B cell (primary cell): Measurements from ENCODE around the gene TBC1D10A. TPM values are rescaled to one million over a fixed set of nuclear protein-coding genes. Genes with fewer than 3 reads are reported as not detected.

ENCODE experiments used
- ATAC-seq: fragments of 200-7000 bp; cut with Tn5 transposase; one replicate; pipeline ENCODE4 v1.10.0; 2021; ENCODE audit warnings: low read depth, mild to moderate bottlenecking, moderate number of reproducible peaks, moderate library complexity
- CTCF ChIA-PET: fragments of 350-600 bp; sonication (Branson Sonifier 250); formaldehyde crosslinking; loops from one replicate; lab custom pipeline; 2021; ENCODE audit warnings: antibody characterized with exemption, inconsistent platforms; lab: Charles Lee
- POLR2A ChIA-PET: fragments of 350-600 bp; sonication (Branson Sonifier 250); formaldehyde crosslinking; loops from one replicate; lab custom pipeline; 2021; ENCODE audit warnings: antibody characterized with exemption; lab: Charles Lee
- DNase-seq: peaks from one replicate; pipeline ENCODE4 v3.0.0; 2013
- H2AFZ ChIP-seq: 2 replicates; pipeline ENCODE4 v1.6.1; 2012; ENCODE audit warnings: mild to moderate bottlenecking, low read depth, low read length; ENCODE audit not compliant: insufficient read depth, poor library complexity, severe bottlenecking
- H3K27ac ChIP-seq, 2 donors: 1 replicate in 1 of 2; 2 replicates in 1 of 2; pipeline ENCODE4 v1.5.1; 2012 to 2013; ENCODE audit warnings: low read length in 2 of 2, mild to moderate bottlenecking in 2 of 2, moderate library complexity in 1 of 2
- H3K27me3 ChIP-seq, 4 experiments: fragments of 200-600 bp in 1 of 4; sonication (generic) in 1 of 4; replicated peaks in 1 of 4; 1 replicate in 2 of 4; 2 replicates in 2 of 4; pipeline versions ENCODE4 v1.6.1 to v1.7.0; 2013 to 2016; ENCODE audit warnings: low read length in 3 of 4, mild to moderate bottlenecking in 2 of 4, mixed read lengths in 1 of 4, moderate library complexity in 1 of 4; ENCODE audit not compliant: insufficient read depth in 4 of 4, control insufficient read depth in 3 of 4; ENCODE audit errors: control extremely low read depth in 1 of 4
- H3K36me3 ChIP-seq, 2 experiments: replicated peaks in 1 of 2; 1 replicate in 1 of 2; 2 replicates in 1 of 2; pipeline versions ENCODE4 v1.6.1 to v1.7.1; 2013; ENCODE audit warnings: low read length in 1 of 2; ENCODE audit not compliant: insufficient read depth in 2 of 2, control insufficient read depth in 1 of 2; ENCODE audit errors: control extremely low read depth in 1 of 2, extremely low read depth in 1 of 2
- H3K4me1 ChIP-seq, 2 donors: fragments of 200-600 bp in 1 of 2; sonication (generic) in 1 of 2; 1 replicate in 1 of 2; 2 replicates in 1 of 2; pipeline versions ENCODE4 v1.5.1 to v1.6.1; 2013 to 2017; ENCODE audit warnings: low read length in 2 of 2; ENCODE audit not compliant: control insufficient read depth in 2 of 2, insufficient read depth in 2 of 2
- H3K4me2 ChIP-seq: replicated peaks from 2 replicates; pipeline ENCODE3; 2012; ENCODE audit warnings: mild to moderate bottlenecking, low read depth, low read length; ENCODE audit not compliant: poor library complexity, severe bottlenecking
- H3K4me3 ChIP-seq, 5 experiments: fragments of 200-600 bp in 1 of 5; sonication (generic) in 1 of 5; 1 replicate in 3 of 5; 2 replicates in 2 of 5; pipeline versions ENCODE4 v1.5.1 to v1.7.0; 2011 to 2016; ENCODE audit warnings: low read length in 4 of 5, mild to moderate bottlenecking in 4 of 5, low read depth in 2 of 5, control low read depth in 1 of 5, moderate library complexity in 1 of 5; ENCODE audit not compliant: insufficient read depth in 1 of 5; ENCODE audit errors: control extremely low read depth in 1 of 5, extremely low read depth in 1 of 5
- H3K79me2 ChIP-seq: fragments of 200-600 bp; sonication (generic); one replicate; pipeline ENCODE4 v1.6.0; 2016; ENCODE audit warnings: low read length; ENCODE audit not compliant: control insufficient read depth, insufficient read depth
- H3K9ac ChIP-seq: fragments of 200-600 bp; sonication (generic); 2 replicates; pipeline ENCODE4 v1.6.1; 2017; ENCODE audit warnings: mild to moderate bottlenecking, low read length, moderate library complexity
- H3K9me3 ChIP-seq, 3 donors: one replicate each; pipeline versions ENCODE4 v1.6.1 to v1.7.1; 2013; ENCODE audit warnings: low read length in 2 of 3; ENCODE audit not compliant: control insufficient read depth in 2 of 3, insufficient read depth in 1 of 3; ENCODE audit errors: control extremely low read depth in 1 of 3
- H4K20me1 ChIP-seq: 2 replicates; pipeline ENCODE4 v1.6.0; 2012; ENCODE audit warnings: mild to moderate bottlenecking, low read length; ENCODE audit not compliant: insufficient read depth, control insufficient read depth, poor library complexity, severe bottlenecking
- H3K27ac Mint-ChIP-seq: one replicate; pipeline ENCODE4 v1.8.0; 2021; ENCODE audit warnings: mixed read lengths
- H3K27me3 Mint-ChIP-seq: one replicate; pipeline ENCODE4 v1.8.0; 2021; ENCODE audit warnings: mixed read lengths
- H3K4me1 Mint-ChIP-seq: one replicate; pipeline ENCODE4 v1.8.0; 2021; ENCODE audit warnings: mixed read lengths
- H3K4me3 Mint-ChIP-seq: one replicate; pipeline ENCODE4 v1.8.0; 2021; ENCODE audit warnings: mixed read lengths
- H3K9me3 Mint-ChIP-seq: one replicate; pipeline ENCODE4 v1.8.0; 2022; ENCODE audit warnings: mixed read lengths; ENCODE audit not compliant: insufficient read depth
- CTCF ChIP-seq: fragments of 200-600 bp; IDR thresholded peaks from one replicate; pipeline ENCODE4 v1.8.0; 2022; ENCODE audit warnings: antibody characterized with exemption, mild to moderate bottlenecking
- EZH2 ChIP-seq: IDR thresholded peaks from 2 replicates; pipeline ENCODE4 v1.6.1; 2012; ENCODE audit warnings: borderline replicate concordance, low read depth, mild to moderate bottlenecking, moderate library complexity, low read length; ENCODE audit not compliant: insufficient read depth, poor library complexity, severe bottlenecking
- WGBS: methylation state at CpG from one replicate; pipeline ENCODE4 v1.1.5; 2013; ENCODE audit warnings: missing lambda C conversion rate; ENCODE audit not compliant: insufficient coverage; 5-methylcytosine and 5-hydroxymethylcytosine counted together
- intact Hi-C: fragments of 100-400 bp; cut with micrococcal nuclease; formaldehyde crosslinking; loops from one replicate; pipeline ENCODE4 v1.10.0; 2022
- polyA plus RNA-seq: library from polyadenylated mRNA; depleted of rRNA; stranded (reverse); fragments of >200 nt; gene quantifications from 2 replicates; pipeline ENCODE4 v1.2.3, GENCODE V29; 2012
- total RNA-seq, 2 donors: library from RNA; stranded (reverse); fragments of 120-200 nt in 1 of 2; gene quantifications; 1 replicate in 1 of 2; 2 replicates in 1 of 2; pipeline versions ENCODE4 v1.2.3 to v1.2.4, GENCODE V29; 2013 to 2022

Gene TBC1D10A
- total and polyA plus RNA-seq, 2 donors (not counting 1 experiment from before 2014, with no cell fraction given): 45.2 to 58.4 TPM

GRCh38 chr22:30285176-30285845 is 41.4 kb downstream of the TBC1D10A start:
- WGBS: 96% methylated on average over 15 of the region's 27 CpGs
- peaks cover 17 to 24% of the 10 kb centered on the region in 2 donors for H3K4me1 ChIP-seq
- H2AFZ ChIP-seq: no peak overlapping the region
- no peak overlapping the region for H3K27ac ChIP-seq
- peaks cover 0 to 3% of the 10 kb centered on the region in 2 experiments for H3K36me3 ChIP-seq
- no peaks in the 10 kb centered on the region for H3K9me3 ChIP-seq
- H3K79me2 ChIP-seq: no peaks in the 10 kb centered on the region
- H3K4me2 ChIP-seq: no peak overlapping the region
- Mint-ChIP-seq H3K4me1 (peaks cover 22% of the 10 kb centered on the region), H3K27ac (no peak overlapping the region), H3K4me3 (no peak overlapping the region), H3K27me3 (no peaks in the 10 kb centered on the region), H3K9me3 (no peaks in the 10 kb centered on the region)
- peaks cover 8% of the 10 kb centered on the region for H4K20me1 ChIP-seq
- H3K9ac ChIP-seq: no peak overlapping the region
- ATAC-seq (no peak), DNase-seq (no peak)
- POLR2A ChIA-PET: no interaction called here
- H3K4me3 ChIP-seq: no peak overlapping the region
- no peaks in the 10 kb centered on the region for H3K27me3 ChIP-seq
- no peak for TF ChIP-seq EZH2
- no peak for TF ChIP-seq CTCF
- CTCF ChIA-PET: interaction anchor here (1.3 to 13.2 kb wide), 9 partner anchors 24 to 200 kb away, joined by 3 to 510 read pairs (median 12); partner anchors contain the start of genes CCDC157, RNF215, SEC14L2 and SF3A1
- intact Hi-C loops: loop anchor here (5.0 kb wide), 1 partner anchor 307 kb away; the partner anchor contains the start of gene PES1

GRCh38 chr22:30284666-30285065 is 42.1 kb downstream of the TBC1D10A start:
- Histone ChIP-seq H3K9ac (no peak overlapping the region), H3K79me2 (no peaks in the 10 kb centered on the region), H3K4me3 (no peak overlapping the region), H3K27me3 (no peaks in the 10 kb centered on the region), H3K4me2 (no peak overlapping the region), H3K9me3 (no peaks in the 10 kb centered on the region), H2AFZ (no peak overlapping the region), H4K20me1 (peaks cover 8% of the 10 kb centered on the region), H3K27ac (no peak overlapping the region), H3K36me3 (peaks cover 0 to 3% of the 10 kb centered on the region in 2 experiments), H3K4me1 (peaks cover 12 to 18% of the 10 kb centered on the region in 2 donors)
- 92% methylated on average over 4 of the region's 4 CpGs for WGBS
- Mint-ChIP-seq H3K27ac (no peak overlapping the region), H3K27me3 (peaks cover 3% of the 10 kb centered on the region), H3K9me3 (no peaks in the 10 kb centered on the region), H3K4me3 (no peak overlapping the region), H3K4me1 (peaks cover 16% of the 10 kb centered on the region)
- ATAC-seq (no peak), DNase-seq (no peak)
- CTCF ChIA-PET: interaction anchor here (1.5 to 13.2 kb wide), 6 partner anchors 25 to 201 kb away, joined by 3 to 510 read pairs (median 90); partner anchors contain the start of genes CCDC157, RNF215, SEC14L2 and SF3A1
- TF ChIP-seq CTCF (no peak), EZH2 (no peak)
- POLR2A ChIA-PET: no interaction called here
- intact Hi-C loops: loop anchor here (5.0 kb wide), 1 partner anchor 308 kb away; the partner anchor contains the start of gene PES1
